ENCODE data around the gene CNGA4.
"Not testable (repeated sequence)": the region's sequence is repeated elsewhere in the genome, so short reads cannot be mapped to it uniquely, and the experiment has no call there.

The CNGA4 gene

DNA sequence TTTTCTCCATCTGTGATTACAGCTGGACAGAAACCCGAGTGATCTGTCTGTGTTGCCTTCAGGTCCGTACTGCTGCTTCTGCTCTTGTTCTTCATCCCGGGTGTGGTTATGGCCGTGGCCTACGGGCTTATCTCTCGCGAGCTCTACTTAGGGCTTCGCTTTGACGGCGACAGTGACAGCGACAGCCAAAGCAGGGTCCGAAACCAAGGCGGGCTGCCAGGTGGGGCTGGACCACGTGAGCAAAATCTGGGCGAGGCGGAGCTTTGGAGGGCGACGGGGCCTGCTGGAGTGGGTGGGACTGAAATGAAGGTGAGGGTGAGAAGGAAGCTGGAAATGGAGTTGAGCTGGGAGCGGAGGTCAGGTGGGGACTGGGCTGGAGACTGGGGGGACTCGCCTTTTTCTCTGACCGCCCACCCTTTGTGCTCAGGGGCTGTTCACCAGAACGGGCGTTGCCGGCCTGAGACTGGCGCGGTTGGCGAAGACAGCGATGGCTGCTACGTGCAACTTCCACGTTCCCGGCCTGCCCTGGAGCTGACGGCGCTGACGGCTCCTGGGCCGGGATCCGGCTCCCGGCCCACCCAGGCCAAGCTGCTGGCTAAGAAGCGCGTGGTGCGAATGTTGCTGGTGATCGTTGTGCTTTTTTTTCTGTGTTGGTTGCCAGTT, 31.8 kb downstream of the CNGA4 start:
- no peak for DNase-seq

GRCh38 chr11:6271598-6271997, 32.7 kb downstream of the CNGA4 start:
- DNase-seq = no peak

GRCh38 chr11:6273188-6273587, 34.3 kb downstream of the CNGA4 start:
- no peak for DNase-seq

DNA sequence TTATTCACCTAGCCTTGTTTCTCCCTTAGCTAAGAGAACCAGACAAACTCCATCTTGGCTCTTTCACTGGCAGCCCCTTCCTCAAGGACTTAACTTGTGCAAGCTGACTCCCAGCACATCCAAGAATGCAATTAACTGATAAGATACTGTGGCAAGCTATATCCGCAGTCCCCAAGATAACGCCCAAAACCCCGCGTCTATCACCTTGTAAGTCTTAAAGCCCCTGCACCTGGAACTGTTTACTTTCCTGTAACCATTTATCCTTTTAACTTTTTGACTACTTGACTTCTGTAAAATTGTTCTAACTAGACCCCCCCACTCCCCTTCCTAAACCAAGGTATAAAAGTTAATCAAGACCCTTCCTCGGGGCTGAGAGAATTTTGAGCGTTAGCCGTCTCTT, 41.9 kb downstream of the CNGA4 start:
- not testable (repeated sequence) for DNase-seq

DNA sequence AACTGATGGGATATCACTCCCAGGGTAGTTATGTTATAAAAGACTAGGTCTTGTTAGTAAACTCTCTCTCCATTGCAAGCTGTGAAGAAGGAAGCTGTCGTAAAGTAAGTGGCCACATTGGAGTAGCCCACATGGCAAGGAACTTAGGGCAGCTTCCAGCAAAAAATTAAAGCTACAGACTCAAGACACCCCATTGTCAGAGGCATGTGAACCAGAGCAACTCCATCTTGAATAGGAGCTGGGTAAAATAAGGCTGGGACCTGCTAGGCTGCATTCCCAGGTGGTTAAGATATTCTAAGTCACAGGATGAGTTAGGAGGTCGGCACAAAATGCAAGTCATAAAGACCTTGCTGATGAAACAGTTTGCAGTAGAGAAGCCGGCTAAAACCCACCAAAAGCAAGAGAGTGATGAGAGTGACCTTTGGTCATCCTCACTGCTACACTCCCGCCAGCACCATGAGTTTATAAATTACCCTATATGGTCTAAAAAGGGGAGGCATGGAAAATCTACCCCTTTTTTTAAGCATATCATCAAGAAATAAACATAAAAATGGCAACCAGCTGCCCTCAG, 44.6 kb downstream of the CNGA4 start:
- no peak for DNase-seq

- DNase-seq = no peak
Measured at GRCh38 chr11:6284250-6284649, 45.4 kb downstream of the CNGA4 start.

- DNase-seq = no peak
Measured at GRCh38 chr11:6285019-6285418, 46.1 kb downstream of the CNGA4 start.
